ENCODE results near the gene SAAL1. TPM values are rescaled to one million over a fixed set of nuclear protein-coding genes. Genes with fewer than 3 reads are reported as not detected.

The SAAL1 gene
- total and polyA plus RNA-seq, 2 donors from 2014 or later, result 9.8 to 12.9 TPM

- FAIRE-seq (no peak), DNase-seq (no peak)
- intact Hi-C loops (cut with DNase I), result no loop called here
- H3K27me3 ChIP-seq (ENCODE audit: control insufficient read depth, insufficient read depth, low read length), result no peaks in the 10 kb centered on the region
- H3K9me3 ChIP-seq (ENCODE audit: control insufficient read depth in 2 of 3, insufficient read depth in 1 of 3, low read length in 3 of 3), result peaks cover 0 to 4% (median 0%) of the 10 kb centered on the region in 3 donors
- H3K4me1 ChIP-seq (ENCODE audit: control insufficient read depth in 2 of 3, insufficient read depth in 2 of 3, low read depth in 1 of 3, low read length in 3 of 3), result no peaks in the 10 kb centered on the region
- no peak for TF ChIP-seq CTCF (IDR thresholded peaks at IDR 0.05; ENCODE audit: borderline replicate concordance, extremely low read depth, insufficient read depth)
- no peak overlapping the region for H3K27ac ChIP-seq (ENCODE audit: low read depth in 2 of 2, low read length in 2 of 2)
- no peak overlapping the region for H3K9ac ChIP-seq (ENCODE audit: low read length in 3 of 3)
- H3K36me3 ChIP-seq (ENCODE audit: control insufficient read depth in 2 of 3, insufficient read depth in 3 of 3, low read length in 3 of 3), result no peaks in the 10 kb centered on the region
- no peak overlapping the region for H3K4me3 ChIP-seq (ENCODE audit: low read length in 3 of 3)
Measured at GRCh38 chr11:18050848-18051247, 55.0 kb downstream of the SAAL1 start.

GRCh38 chr11:18046116-18046777, 59.6 kb downstream of the SAAL1 start, which contains the start of gene TPH1:
TPH1 (minus strand) TSS chr11:18046269; CDS start chr11:18040762, 5,507 bp downstream.
- intact Hi-C loops (cut with DNase I), result no loop called here
- H3K9me3 ChIP-seq (ENCODE audit: control insufficient read depth in 2 of 3, insufficient read depth in 1 of 3, low read length in 3 of 3), result peaks cover 0 to 4% (median 0%) of the 10 kb centered on the region in 3 donors
- FAIRE-seq, result no peak
- no peak within 1 kb of the TSS for H3K9ac ChIP-seq (ENCODE audit: low read length in 3 of 3)
- H3K4me3 ChIP-seq (ENCODE audit: low read length in 3 of 3), result peak within 1 kb of the TSS in 2 of 3 donors; percentile 32 to 36
- no peak for TF ChIP-seq CTCF (IDR thresholded peaks at IDR 0.05; ENCODE audit: borderline replicate concordance, extremely low read depth, insufficient read depth)
- no peak within 1 kb of the TSS for H3K27ac ChIP-seq (ENCODE audit: low read depth in 2 of 2, low read length in 2 of 2)
- DNase-seq, result peak; percentile 40 to 73 (median 56)
- no peaks in the 10 kb centered on the region for H3K4me1 ChIP-seq (ENCODE audit: control insufficient read depth in 2 of 3, insufficient read depth in 2 of 3, low read depth in 1 of 3, low read length in 3 of 3)
- H3K27me3 ChIP-seq (ENCODE audit: control insufficient read depth, insufficient read depth, low read length), result no peaks in the 10 kb centered on the region
- no peaks in the 10 kb centered on the region for H3K36me3 ChIP-seq (ENCODE audit: control insufficient read depth in 2 of 3, insufficient read depth in 3 of 3, low read length in 3 of 3)

GRCh38 chr11:18036456-18036855, 69.4 kb downstream of the SAAL1 start:
- TF ChIP-seq CTCF (IDR thresholded peaks at IDR 0.05; ENCODE audit: borderline replicate concordance, extremely low read depth, insufficient read depth), result no peak
- H3K4me3 ChIP-seq (ENCODE audit: low read length in 3 of 3), result no peak overlapping the region
- no peaks in the 10 kb centered on the region for H3K4me1 ChIP-seq (ENCODE audit: control insufficient read depth in 2 of 3, insufficient read depth in 2 of 3, low read depth in 1 of 3, low read length in 3 of 3)
- FAIRE-seq, result no peak
- no peaks in the 10 kb centered on the region for H3K36me3 ChIP-seq (ENCODE audit: control insufficient read depth in 2 of 3, insufficient read depth in 3 of 3, low read length in 3 of 3)
- no peaks in the 10 kb centered on the region for H3K27me3 ChIP-seq (ENCODE audit: control insufficient read depth, insufficient read depth, low read length)
- H3K9ac ChIP-seq (ENCODE audit: low read length in 3 of 3), result no peak overlapping the region
- intact Hi-C loops (cut with DNase I), result no loop called here
- no peak for DNase-seq
- no peak overlapping the region for H3K27ac ChIP-seq (ENCODE audit: low read depth in 2 of 2, low read length in 2 of 2)
- no peaks in the 10 kb centered on the region for H3K9me3 ChIP-seq (ENCODE audit: control insufficient read depth in 2 of 3, insufficient read depth in 1 of 3, low read length in 3 of 3)

Other genes with a start within 250 kb of the SAAL1 start
- gene SERGEF, start 93.0 kb downstream of the SAAL1 start, total RNA-seq, result 33.2 TPM
- gene SERGEF, start 93.0 kb downstream of the SAAL1 start, polyA plus RNA-seq (ENCODE audit: insufficient read depth, low read depth, low replicate concordance), result 63.0 TPM
- gene TPH1, start 59.8 kb downstream of the SAAL1 start, total RNA-seq, result 0.60 TPM
- 0.09 TPM for gene TPH1, start 59.8 kb downstream of the SAAL1 start, polyA plus RNA-seq (ENCODE audit: insufficient read depth, low read depth, low replicate concordance)
- gene MRGPRX3, start 26.5 kb upstream of the SAAL1 start, total RNA-seq, result not detected
- not detected for gene MRGPRX3, start 26.5 kb upstream of the SAAL1 start, polyA plus RNA-seq (ENCODE audit: insufficient read depth, low read depth, low replicate concordance)
- gene MRGPRX4, start 66.8 kb upstream of the SAAL1 start, total RNA-seq, result not detected
- gene MRGPRX4, start 66.8 kb upstream of the SAAL1 start, polyA plus RNA-seq (ENCODE audit: insufficient read depth, low read depth, low replicate concordance), result not detected
- gene SAA4, start 130.7 kb upstream of the SAAL1 start, total RNA-seq, result 1.3 TPM
- gene SAA4, start 130.7 kb upstream of the SAAL1 start, polyA plus RNA-seq (ENCODE audit: insufficient read depth, low read depth, low replicate concordance), result not detected
- gene SAA2, start 142.6 kb upstream of the SAAL1 start, total RNA-seq, result 82.0 TPM
- gene SAA2, start 142.6 kb upstream of the SAAL1 start, polyA plus RNA-seq (ENCODE audit: insufficient read depth, low read depth, low replicate concordance), result 4.4 TPM
- 192 TPM for gene SAA1, start 160.2 kb upstream of the SAAL1 start, total RNA-seq
- gene SAA1, start 160.2 kb upstream of the SAAL1 start, polyA plus RNA-seq (ENCODE audit: insufficient read depth, low read depth, low replicate concordance), result 6.4 TPM
- gene HPS5, start 216.1 kb upstream of the SAAL1 start, total RNA-seq, result 17.2 TPM
- gene HPS5, start 216.1 kb upstream of the SAAL1 start, polyA plus RNA-seq (ENCODE audit: insufficient read depth, low read depth, low replicate concordance), result 7.7 TPM
- 43.2 TPM for gene GTF2H1, start 216.5 kb upstream of the SAAL1 start, total RNA-seq
- gene GTF2H1, start 216.5 kb upstream of the SAAL1 start, polyA plus RNA-seq (ENCODE audit: insufficient read depth, low read depth, low replicate concordance), result 21.4 TPM